ENCODE measurements around the gene DNAH1. TPM values are rescaled to one million over a fixed set of nuclear protein-coding genes. Genes with fewer than 3 reads are reported as not detected.
A peak's percentile ranks its signal among the peaks of the same experiment; 100 is the strongest.

Gene DNAH1
- total and polyA plus RNA-seq, 2 of the 4 experiments (the other 2 are of a cell fraction), result 2.0 to 4.0 TPM

- Histone ChIP-seq H4K5ac (ENCODE audit: low read depth, low read length) (peak overlapping the region; percentile 98), H4K20me1 (ENCODE audit: insufficient read depth, low read length) (peaks cover 47% of the 10 kb centered on the region), H3K4me1 (ENCODE audit: control insufficient read depth, insufficient read depth, low read length) (peaks cover 14% of the 10 kb centered on the region), H2AFZ (replicated peaks; ENCODE audit: low read length, poor library complexity) (peak overlapping the region; percentile 98), H3K79me1 (ENCODE audit: low read depth in 1 of 2, low read length in 2 of 2) (peaks cover 6 to 18% of the 10 kb centered on the region in 2 experiments; a peak in 3 of 4 replicates), H4K8ac (ENCODE audit: low read depth in 2 of 2, low read length in 2 of 2) (peak overlapping the region; percentile 82 to 99), H2BK15ac (ENCODE audit: low read depth, low read length) (no peak overlapping the region; the same call in 2 of the 3 replicates), H3K9me1 (ENCODE audit: insufficient read depth, low read length) (peaks cover 16% of the 10 kb centered on the region; the same call in 1 of the 2 replicates), H3K18ac (ENCODE audit: low read depth, low read length) (peak overlapping the region; percentile 97), H2BK5ac (ENCODE audit: low read depth, low read length, poor library complexity, severe bottlenecking) (peak overlapping the region; percentile 100), H2BK120ac (ENCODE audit: low read depth, low read length) (peak overlapping the region; percentile 92), H2AK5ac (ENCODE audit: low read depth, low read length) (peak overlapping the region; percentile 99), H3K56ac (ENCODE audit: extremely low read depth, insufficient read depth, low read length) (peak overlapping the region; percentile 92), H3K4me3 (ENCODE audit: insufficient read depth, low read depth, low read length) (peak overlapping the region; percentile 97), H4K91ac (ENCODE audit: insufficient read depth, low read depth, low read length) (peak overlapping the region; percentile 97), H3K27me3 (ENCODE audit: control insufficient read depth, insufficient read depth, low read length) (no peaks in the 10 kb centered on the region), H2AK9ac (replicated peaks; ENCODE audit: low read depth, low read length, poor library complexity) (peak overlapping the region; percentile 98), H3K23ac (ENCODE audit: low read depth, low read length) (peak overlapping the region; percentile 100), H3K9ac (ENCODE audit: low read depth, low read length) (peak overlapping the region; percentile 100), H3K9me3 (ENCODE audit: control insufficient read depth, insufficient read depth, low read length) (no peaks in the 10 kb centered on the region), H2BK20ac (ENCODE audit: low read depth, low read length) (no peak overlapping the region), H3K27ac (ENCODE audit: insufficient read depth, low read length) (peak overlapping the region; percentile 100), H3K4ac (ENCODE audit: low read depth, low read length) (peak overlapping the region; percentile 99), H3K14ac (replicated peaks; ENCODE audit: low read depth, low read length) (peak overlapping the region; percentile 100), H3K4me2 (ENCODE audit: low read depth, low read length) (peak overlapping the region; percentile 88), H3K36me3 (ENCODE audit: control insufficient read depth, insufficient read depth, low read length) (peaks cover 4% of the 10 kb centered on the region)
- ChIA-PET CTCF (interaction anchor here (0.6 to 1.4 kb wide), 4 partner anchors 17 to 242 kb away, joined by 3 to 6 read pairs (median 4); no protein-coding TSS in a partner anchor), POLR2A (ENCODE audit: unreplicated experiment) (interaction anchor here (0.6 to 0.7 kb wide), 2 partner anchors 29 to 499 kb away, joined by 4 to 8 read pairs; no protein-coding TSS in a partner anchor)
- in situ Hi-C loops (cut with MboI; ENCODE audit: low sequenced_read_pairs), result no loop called here
- TF ChIP-seq, protein P1, sequence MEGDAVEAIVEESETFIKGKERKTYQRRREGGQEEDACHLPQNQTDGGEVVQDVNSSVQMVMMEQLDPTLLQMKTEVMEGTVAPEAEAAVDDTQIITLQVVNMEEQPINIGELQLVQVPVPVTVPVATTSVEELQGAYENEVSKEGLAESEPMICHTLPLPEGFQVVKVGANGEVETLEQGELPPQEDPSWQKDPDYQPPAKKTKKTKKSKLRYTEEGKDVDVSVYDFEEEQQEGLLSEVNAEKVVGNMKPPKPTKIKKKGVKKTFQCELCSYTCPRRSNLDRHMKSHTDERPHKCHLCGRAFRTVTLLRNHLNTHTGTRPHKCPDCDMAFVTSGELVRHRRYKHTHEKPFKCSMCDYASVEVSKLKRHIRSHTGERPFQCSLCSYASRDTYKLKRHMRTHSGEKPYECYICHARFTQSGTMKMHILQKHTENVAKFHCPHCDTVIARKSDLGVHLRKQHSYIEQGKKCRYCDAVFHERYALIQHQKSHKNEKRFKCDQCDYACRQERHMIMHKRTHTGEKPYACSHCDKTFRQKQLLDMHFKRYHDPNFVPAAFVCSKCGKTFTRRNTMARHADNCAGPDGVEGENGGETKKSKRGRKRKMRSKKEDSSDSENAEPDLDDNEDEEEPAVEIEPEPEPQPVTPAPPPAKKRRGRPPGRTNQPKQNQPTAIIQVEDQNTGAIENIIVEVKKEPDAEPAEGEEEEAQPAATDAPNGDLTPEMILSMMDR (conservative IDR thresholded peaks at IDR 0.05; ENCODE audit: low read depth, low read length), result peak; percentile 17; the same call in 1 of the 2 replicates
- TF ChIP-seq SMC3 (IDR thresholded peaks at IDR 0.05; ENCODE audit: low read depth, low read length), result no peak
- TF ChIP-seq RFX5 (IDR thresholded peaks at IDR 0.05; ENCODE audit: low read depth, low read length), result no peak
- no peak for TF ChIP-seq CEBPB (IDR thresholded peaks at IDR 0.05; ENCODE audit: low read depth, low read length)
- peak; percentile 7; the same call in 1 of the 2 replicates for TF ChIP-seq MXI1 (IDR thresholded peaks at IDR 0.05; ENCODE audit: borderline replicate concordance, low read depth, low read length)
- no peak for TF ChIP-seq NFE2L2 (IDR thresholded peaks at IDR 0.05; ENCODE audit: low read depth, low read length)
- TF ChIP-seq FOS (IDR thresholded peaks at IDR 0.05; ENCODE audit: low read depth, low read length), result no peak
- intact Hi-C loops (cut with micrococcal nuclease), result loop anchor here (2.0 to 5.0 kb wide), 2 partner anchors 15 to 41 kb away; partner anchors contain the start of gene TWF2
- TSS peak; percentile 42 for BruUV-seq (replicated peaks)
- WGBS, 2 experiments (ENCODE audit: extremely low coverage in 2 of 2, insufficient read length in 1 of 2), result 0% methylated on average over 25 of the region's 54 CpGs; no CpG with 5 or more reads in 1 of the 2 experiments
- dilution Hi-C loops (cut with HindIII; ENCODE audit: low sequenced_read_pairs, unreplicated experiment), result no loop called here
- DNase-seq (no peak), ATAC-seq (ENCODE audit: low read depth) (peak; percentile 79)
Observed at GRCh38 chr3:52277972-52278509, 38.1 kb upstream of the DNAH1 start.
